Activated CD4-positive, alpha-beta memory T cell treated with anti-CD3 and anti-CD28 coated beads, Interleukin-2, amount 10 ng/mL, durations not matched to agents 7 days and 5 days (primary cell): ENCODE measurements around the gene MED17. TPM values are rescaled to one million over a fixed set of nuclear protein-coding genes. Genes with fewer than 3 reads are reported as not detected.

ENCODE experiments used
- CTCF ChIA-PET: fragments of 350-600 bp; sonication (Branson Sonifier 250); formaldehyde crosslinking; loops from one replicate; lab custom pipeline; 2021; ENCODE audit warnings: antibody characterized with exemption, inconsistent platforms; lab: Charles Lee
- POLR2A ChIA-PET: fragments of 350-600 bp; sonication (Branson Sonifier 250); formaldehyde crosslinking; loops from one replicate; lab custom pipeline; 2021; ENCODE audit warnings: antibody characterized with exemption; lab: Charles Lee
- DNase-seq: peaks from one replicate; pipeline ENCODE4 v3.0.0-alpha.2; 2020
- H3K27ac Mint-ChIP-seq: one replicate; pipeline ENCODE4 v1.8.0; 2021; ENCODE audit warnings: mild to moderate bottlenecking, mixed read lengths
- H3K27me3 Mint-ChIP-seq: one replicate; pipeline ENCODE4 v1.8.0; 2021; ENCODE audit warnings: mixed read lengths
- H3K36me3 Mint-ChIP-seq: one replicate; pipeline ENCODE4 v1.8.0; 2021; ENCODE audit warnings: low read depth, mixed read lengths
- H3K4me1 Mint-ChIP-seq: one replicate; pipeline ENCODE4 v1.8.0; 2021; ENCODE audit warnings: mixed read lengths
- H3K4me3 Mint-ChIP-seq: one replicate; pipeline ENCODE4 v1.8.0; 2021; ENCODE audit warnings: mild to moderate bottlenecking, mixed read lengths
- H3K9me3 Mint-ChIP-seq: one replicate; pipeline ENCODE4 v1.8.0; 2021; ENCODE audit warnings: mixed read lengths
- total RNA-seq, 2 experiments: library from RNA; stranded (reverse); gene quantifications; one replicate each; pipeline ENCODE4 v1.2.3, GENCODE V29; 2021

The MED17 gene
- total RNA-seq, 2 experiments from 2014 or later = 40.6 to 42.9 TPM

GRCh38 chr11:93823210-93823609 lies 39.1 kb downstream of the MED17 start:
- ChIA-PET CTCF (no interaction called here), POLR2A (no interaction called here)
- no peak for DNase-seq
- Mint-ChIP-seq H3K4me1 (no peaks in the 10 kb centered on the region), H3K27ac (no peak overlapping the region), H3K36me3 (no peaks in the 10 kb centered on the region), H3K9me3 (no peaks in the 10 kb centered on the region), H3K27me3 (no peaks in the 10 kb centered on the region), H3K4me3 (no peak overlapping the region)

- Mint-ChIP-seq H3K36me3 (no peaks in the 10 kb centered on the region), H3K9me3 (no peaks in the 10 kb centered on the region), H3K27me3 (peaks cover 2% of the 10 kb centered on the region), H3K4me1 (no peaks in the 10 kb centered on the region), H3K27ac (no peak overlapping the region), H3K4me3 (no peak overlapping the region)
- CTCF ChIA-PET = no interaction called here
- DNase-seq = no peak
- POLR2A ChIA-PET = no interaction called here
These were observed 43.3 kb downstream of the MED17 start for GRCh38 chr11:93827363-93827762.

DNA sequence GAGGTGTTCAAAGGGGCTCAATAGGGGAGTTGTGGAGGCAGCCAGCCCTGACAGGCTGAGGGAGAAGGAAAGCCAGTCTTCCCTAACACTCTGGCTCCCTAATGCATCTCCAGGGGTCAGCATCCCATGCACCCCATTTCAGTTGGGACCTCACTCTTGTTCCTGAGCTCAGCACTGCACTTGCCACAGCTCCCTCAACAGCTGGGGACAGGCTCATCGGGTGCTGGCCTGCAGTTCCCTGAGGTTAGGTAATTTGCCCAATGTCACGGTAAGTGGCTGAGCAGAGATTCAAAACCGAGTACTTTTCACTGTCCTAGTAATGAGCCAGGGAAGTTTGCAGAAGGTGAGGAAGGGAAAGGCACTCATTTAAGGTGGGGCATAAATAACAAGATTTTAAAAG lies 45.5 kb downstream of the MED17 start:
- POLR2A ChIA-PET = no interaction called here

GRCh38 chr11:93831343-93832127 lies 47.5 kb downstream of the MED17 start:
- no peak for DNase-seq
- ChIA-PET POLR2A (no interaction called here), CTCF (no interaction called here)
- H3K27ac Mint-ChIP-seq = no peak overlapping the region
- H3K36me3 Mint-ChIP-seq = no peaks in the 10 kb centered on the region
- no peak overlapping the region for H3K4me3 Mint-ChIP-seq
- no peaks in the 10 kb centered on the region for H3K9me3 Mint-ChIP-seq
- no peaks in the 10 kb centered on the region for H3K4me1 Mint-ChIP-seq
- H3K27me3 Mint-ChIP-seq = peaks cover 5% of the 10 kb centered on the region

More for the DNA sequence above, 45.5 kb downstream of the MED17 start:
- CTCF ChIA-PET = no interaction called here
- H3K36me3 Mint-ChIP-seq = no peaks in the 10 kb centered on the region
- no peaks in the 10 kb centered on the region for H3K4me1 Mint-ChIP-seq
- H3K9me3 Mint-ChIP-seq = no peaks in the 10 kb centered on the region
- H3K27me3 Mint-ChIP-seq = peaks cover 5% of the 10 kb centered on the region
- H3K27ac Mint-ChIP-seq = no peak overlapping the region
- no peak overlapping the region for H3K4me3 Mint-ChIP-seq
- no peak for DNase-seq

DNA sequence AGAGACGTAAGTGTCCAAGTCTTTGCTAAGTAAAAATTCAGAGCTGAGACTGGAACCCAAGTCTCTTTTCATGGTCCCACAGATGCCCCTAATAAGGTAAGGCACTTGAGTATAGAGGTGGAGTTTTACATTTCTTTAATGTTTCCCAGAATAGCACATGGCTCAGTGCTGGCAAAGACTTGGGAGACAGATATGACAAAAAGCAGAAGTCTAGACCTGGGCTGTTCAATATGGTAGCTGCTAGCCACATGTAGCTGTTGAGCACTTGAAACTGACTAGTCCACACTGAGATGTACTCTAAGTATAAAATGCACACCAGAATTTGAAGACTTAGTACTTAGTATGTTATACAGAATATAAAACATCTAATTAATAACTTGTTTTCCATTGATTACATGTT lies 48.7 kb downstream of the MED17 start:
- CTCF ChIA-PET = interaction anchor here (0.6 kb wide), 1 partner anchor 1589 kb away, joined by 3 read pairs; no protein-coding TSS in a partner anchor
- Mint-ChIP-seq H3K27me3 (peaks cover 5% of the 10 kb centered on the region), H3K36me3 (no peaks in the 10 kb centered on the region), H3K9me3 (no peaks in the 10 kb centered on the region), H3K4me1 (no peaks in the 10 kb centered on the region), H3K27ac (no peak overlapping the region), H3K4me3 (no peak overlapping the region)
- POLR2A ChIA-PET = no interaction called here
- DNase-seq = no peak

DNA sequence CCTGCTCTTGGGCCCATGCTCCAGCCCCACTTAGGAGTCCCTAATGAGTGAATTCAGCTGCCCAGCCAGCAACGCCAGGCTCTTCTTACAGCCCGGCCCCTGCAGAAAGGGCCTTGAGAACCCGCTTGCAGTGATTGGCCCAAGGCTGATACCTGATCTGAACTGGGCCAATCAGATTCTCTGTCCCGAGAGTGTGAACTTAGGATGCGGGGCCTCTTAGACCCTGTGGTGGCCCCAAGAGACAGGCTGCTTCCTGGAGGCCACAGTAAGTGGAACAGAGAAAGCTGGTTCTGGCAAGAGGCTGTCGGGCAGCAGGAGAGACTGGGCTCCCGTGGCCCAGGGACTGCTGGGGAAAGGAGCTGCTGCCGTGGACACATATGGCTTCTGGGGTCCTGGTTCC lies 54.9 kb downstream of the MED17 start:
- Mint-ChIP-seq H3K9me3 (no peaks in the 10 kb centered on the region), H3K4me3 (no peak overlapping the region), H3K36me3 (no peaks in the 10 kb centered on the region), H3K27ac (no peak overlapping the region), H3K27me3 (peaks cover 3% of the 10 kb centered on the region), H3K4me1 (no peaks in the 10 kb centered on the region)
- ChIA-PET CTCF (no interaction called here), POLR2A (no interaction called here)
- no peak for DNase-seq

GRCh38 chr11:93840180-93840579 lies 56.1 kb downstream of the MED17 start:
- H3K4me3 Mint-ChIP-seq = no peak overlapping the region
- no peak overlapping the region for H3K27ac Mint-ChIP-seq
- peaks cover 3% of the 10 kb centered on the region for H3K27me3 Mint-ChIP-seq
- ChIA-PET CTCF (no interaction called here), POLR2A (no interaction called here)
- no peaks in the 10 kb centered on the region for H3K36me3 Mint-ChIP-seq
- H3K4me1 Mint-ChIP-seq = no peaks in the 10 kb centered on the region
- no peak for DNase-seq
- H3K9me3 Mint-ChIP-seq = no peaks in the 10 kb centered on the region

DNA sequence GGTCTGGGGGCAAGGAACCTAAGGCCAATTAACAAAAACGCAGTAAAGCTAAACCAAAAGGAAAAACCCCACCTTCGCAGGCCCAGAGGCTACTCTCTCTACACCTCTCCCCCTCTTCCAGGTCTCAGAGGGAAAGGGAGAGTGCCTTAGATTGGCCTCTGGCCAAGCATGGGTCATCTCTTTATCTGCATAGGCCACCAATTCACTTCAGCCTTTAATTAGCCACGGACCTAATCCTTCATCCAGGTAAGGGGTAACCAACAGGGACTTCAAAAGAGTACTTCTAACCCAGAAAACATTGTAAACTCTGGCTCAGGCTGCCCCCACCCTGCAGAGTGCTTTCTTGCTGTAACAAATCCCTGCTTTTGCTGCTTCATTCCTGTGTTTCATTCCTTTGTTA lies 56.9 kb downstream of the MED17 start:
- H3K9me3 Mint-ChIP-seq = no peaks in the 10 kb centered on the region
- H3K4me1 Mint-ChIP-seq = no peaks in the 10 kb centered on the region
- no peak for DNase-seq
- H3K27me3 Mint-ChIP-seq = peaks cover 6% of the 10 kb centered on the region
- CTCF ChIA-PET = no interaction called here
- no peaks in the 10 kb centered on the region for H3K36me3 Mint-ChIP-seq
- POLR2A ChIA-PET = no interaction called here
- no peak overlapping the region for H3K4me3 Mint-ChIP-seq
- H3K27ac Mint-ChIP-seq = no peak overlapping the region

DNA sequence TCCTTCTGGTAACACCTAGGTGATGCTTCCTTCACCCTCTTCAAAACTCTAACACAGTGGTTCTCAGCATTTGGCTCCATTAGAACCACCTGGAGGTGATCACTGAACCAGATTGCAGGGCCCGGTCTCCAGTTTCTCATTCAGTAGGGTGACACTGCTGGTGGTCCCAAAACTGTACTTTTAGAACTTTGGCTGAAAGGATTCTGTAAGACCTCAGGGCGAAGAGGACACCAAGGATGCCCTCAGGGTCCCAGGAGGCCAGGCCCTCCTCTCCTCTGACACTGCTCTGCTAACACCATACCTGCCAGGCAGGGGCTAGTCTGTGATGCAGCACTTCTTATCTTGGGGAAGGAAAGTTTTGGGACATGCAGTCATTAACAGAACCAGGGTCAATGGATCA lies 57.4 kb downstream of the MED17 start:
- CTCF ChIA-PET = no interaction called here
- Mint-ChIP-seq H3K27ac (no peak overlapping the region), H3K9me3 (no peaks in the 10 kb centered on the region), H3K27me3 (peaks cover 6% of the 10 kb centered on the region), H3K4me3 (no peak overlapping the region), H3K36me3 (no peaks in the 10 kb centered on the region), H3K4me1 (no peaks in the 10 kb centered on the region)
- POLR2A ChIA-PET = no interaction called here
- no peak for DNase-seq

GRCh38 chr11:93842034-93842433 lies 58.0 kb downstream of the MED17 start:
- ChIA-PET POLR2A (no interaction called here), CTCF (no interaction called here)
- DNase-seq = no peak
- no peak overlapping the region for H3K27ac Mint-ChIP-seq
- no peaks in the 10 kb centered on the region for H3K4me1 Mint-ChIP-seq
- H3K36me3 Mint-ChIP-seq = no peaks in the 10 kb centered on the region
- H3K4me3 Mint-ChIP-seq = no peak overlapping the region
- no peaks in the 10 kb centered on the region for H3K9me3 Mint-ChIP-seq
- H3K27me3 Mint-ChIP-seq = peaks cover 6% of the 10 kb centered on the region

DNA sequence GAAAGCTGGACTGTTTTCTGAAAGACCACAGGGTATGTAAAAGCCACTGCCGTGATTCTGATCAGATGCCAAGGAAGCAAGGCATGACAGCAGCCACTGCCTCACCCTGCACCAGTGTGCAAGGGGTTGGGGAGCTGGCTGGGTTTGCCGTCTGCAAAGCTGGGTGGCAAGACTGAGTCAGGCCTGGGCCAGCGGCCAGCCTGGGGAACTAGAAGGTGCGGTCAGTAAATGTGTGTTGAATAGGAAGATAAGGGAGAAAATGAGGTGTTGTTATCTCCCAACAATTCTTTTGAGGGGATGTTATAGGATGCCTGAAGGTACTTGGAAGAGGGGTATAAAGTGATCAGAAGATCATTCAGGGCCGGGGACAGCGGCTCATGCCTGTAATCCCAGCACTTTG lies 58.4 kb downstream of the MED17 start:
- Mint-ChIP-seq H3K27me3 (peaks cover 6% of the 10 kb centered on the region), H3K27ac (no peak overlapping the region), H3K4me1 (no peaks in the 10 kb centered on the region), H3K36me3 (no peaks in the 10 kb centered on the region), H3K4me3 (no peak overlapping the region), H3K9me3 (no peaks in the 10 kb centered on the region)
- CTCF ChIA-PET = no interaction called here
- DNase-seq = no peak
- POLR2A ChIA-PET = no interaction called here

- H3K27ac Mint-ChIP-seq = no peak overlapping the region
- no peak for DNase-seq
- ChIA-PET CTCF (no interaction called here), POLR2A (no interaction called here)
- H3K4me1 Mint-ChIP-seq = no peaks in the 10 kb centered on the region
- H3K9me3 Mint-ChIP-seq = no peaks in the 10 kb centered on the region
- no peaks in the 10 kb centered on the region for H3K36me3 Mint-ChIP-seq
- H3K4me3 Mint-ChIP-seq = no peak overlapping the region
- peaks cover 6% of the 10 kb centered on the region for H3K27me3 Mint-ChIP-seq
These were observed 59.8 kb downstream of the MED17 start for GRCh38 chr11:93843906-93844305.

GRCh38 chr11:93844568-93844967 lies 60.5 kb downstream of the MED17 start:
- Mint-ChIP-seq H3K36me3 (no peaks in the 10 kb centered on the region), H3K27ac (no peak overlapping the region), H3K4me3 (no peak overlapping the region), H3K4me1 (peaks cover 2% of the 10 kb centered on the region), H3K27me3 (peaks cover 9% of the 10 kb centered on the region), H3K9me3 (no peaks in the 10 kb centered on the region)
- POLR2A ChIA-PET = no interaction called here
- CTCF ChIA-PET = no interaction called here
- no peak for DNase-seq
